Mucosa of descending colon (tissue), 3 donors: ENCODE measurements around the gene GAS7. TPM values are rescaled to one million over a fixed set of nuclear protein-coding genes. Genes with fewer than 3 reads are reported as not detected.

Source experiments
- ATAC-seq: fragments of 200-7000 bp; cut with Tn5 transposase; one replicate; pipeline ENCODE4 v1.9.1; 2020; ENCODE audit warnings: mild to moderate bottlenecking, moderate library complexity
- DNase-seq, 3 donors: peaks; one replicate each; pipeline ENCODE4 v3.0.0-alpha.2; 2020
- H3K36me3 ChIP-seq: fragments of 200-600 bp; one replicate; pipeline ENCODE4 v1.8.0; 2021; ENCODE audit warnings: low read depth, mild to moderate bottlenecking
- H3K4me1 ChIP-seq: fragments of 200-600 bp; one replicate; pipeline ENCODE4 v1.8.0; 2021; ENCODE audit warnings: low read depth, mild to moderate bottlenecking
- H3K4me3 ChIP-seq: fragments of 200-600 bp; one replicate; pipeline ENCODE4 v1.8.0; 2021; ENCODE audit warnings: mild to moderate bottlenecking
- H3K9me3 ChIP-seq: fragments of 200-600 bp; one replicate; pipeline ENCODE4 v1.8.0; 2021; ENCODE audit warnings: mild to moderate bottlenecking
- CTCF ChIP-seq: fragments of 200-600 bp; IDR thresholded peaks from one replicate; pipeline ENCODE4 v1.8.0; 2022; ENCODE audit warnings: antibody characterized with exemption, mild to moderate bottlenecking
- intact Hi-C, 2 donors: fragments of 100-400 bp; cut with DNase I in 1 of 2; cut with micrococcal nuclease in 1 of 2; formaldehyde crosslinking; loops; one replicate each; pipeline versions ENCODE4 v1.11.0 to v1.11.1; 2022; cut with DNase I, micrococcal nuclease
- total RNA-seq, 3 donors: library from RNA; stranded (reverse); fragmentation: NEBNext Ultra II Directional in 2 of 3; extraction: Animal tissue kit (Norgen Biotek cat#: 25700) in 2 of 3; gene quantifications; one replicate each; pipeline versions ENCODE4 v1.2.1 to v1.2.4, GENCODE V29; 2021 to 2023
- donor health status: DM: no; HTN: no; CAD: no; lungs with moderate emphysema.
- donor health status: DM: no; HTN: no; CAD: no.
- donor health status: DM: no; HTN: yes; CAD: no.

GAS7 gene
- total RNA-seq, 3 donors from 2014 or later, result 6.4 to 54.4 (median 21.6) TPM

DNA sequence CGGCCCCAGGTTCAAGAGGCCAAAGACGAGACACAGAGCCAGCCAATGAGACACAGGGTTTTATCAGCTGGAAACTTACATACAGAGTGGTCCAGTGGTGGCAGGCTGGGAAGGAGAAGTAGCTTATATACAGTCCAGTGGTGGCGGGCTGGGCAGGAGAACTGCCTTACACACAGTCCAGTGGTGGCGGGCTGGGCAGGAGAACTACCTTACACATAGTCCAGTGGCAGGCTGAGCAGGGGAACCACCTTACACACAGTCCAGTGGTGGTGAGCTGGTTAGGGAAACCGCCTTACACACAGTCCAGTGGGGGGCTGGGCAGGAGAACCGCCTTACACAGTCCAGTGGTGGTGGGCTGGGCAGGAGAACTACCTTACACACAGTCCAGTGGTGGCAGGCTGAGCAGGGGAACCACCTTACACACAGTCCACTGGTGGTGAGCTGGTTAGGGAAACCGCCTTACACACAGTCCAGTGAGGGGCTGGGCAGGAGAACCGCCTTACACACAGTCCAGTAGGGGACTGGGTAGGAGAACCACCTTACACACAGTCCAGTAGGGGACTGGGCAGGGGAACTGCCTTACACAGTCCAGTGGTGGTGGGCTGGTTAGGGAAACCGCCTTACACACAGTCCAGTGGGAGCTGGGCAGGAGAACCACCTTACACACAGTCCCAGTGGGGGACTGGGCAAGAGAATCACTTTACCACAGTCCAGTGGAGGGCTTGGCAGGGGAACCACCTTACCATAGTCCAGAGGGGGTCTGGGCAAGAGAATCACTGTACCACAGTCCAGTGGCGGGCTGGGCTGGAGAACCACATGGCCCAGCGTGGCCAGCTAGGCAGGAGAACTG, 90.9 kb downstream of the GAS7 start:
- ATAC-seq (peak; percentile 58), DNase-seq (peak in 1 of 3 donors; percentile 74)
- intact Hi-C loops, result no loop called here
- Histone ChIP-seq H3K4me1 (no peaks in the 10 kb centered on the region), H3K9me3 (no peaks in the 10 kb centered on the region), H3K36me3 (no peaks in the 10 kb centered on the region), H3K4me3 (no peak overlapping the region)
- TF ChIP-seq CTCF, result no peak

DNA sequence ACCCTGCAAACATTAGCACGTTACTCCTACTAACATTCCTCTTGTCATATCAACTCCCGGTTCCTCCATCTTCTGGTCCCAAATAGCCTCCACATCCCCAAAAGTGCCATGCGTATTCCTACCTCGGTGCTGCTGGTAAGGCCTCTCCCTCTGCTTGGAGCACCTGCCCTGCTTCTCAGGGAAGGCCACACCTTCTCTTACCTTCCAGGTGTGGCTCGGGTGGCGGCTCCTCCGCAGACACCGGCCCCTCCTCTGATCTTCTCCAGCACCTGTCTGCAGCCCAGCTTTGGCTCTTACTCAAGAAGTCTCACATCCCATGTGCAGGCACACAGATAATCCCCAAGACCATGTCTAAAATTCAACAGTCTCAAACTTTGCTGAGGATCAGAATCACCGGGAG, 92.3 kb downstream of the GAS7 start:
- DNase-seq (no peak), ATAC-seq (peak; percentile 54)
- Histone ChIP-seq H3K9me3 (no peaks in the 10 kb centered on the region), H3K4me1 (no peaks in the 10 kb centered on the region), H3K4me3 (no peak overlapping the region), H3K36me3 (no peaks in the 10 kb centered on the region)
- TF ChIP-seq CTCF, result no peak
- intact Hi-C loops, result no loop called here

GRCh38 chr17:10105513-10106001, 92.8 kb downstream of the GAS7 start:
- intact Hi-C loops, result no loop called here
- Histone ChIP-seq H3K36me3 (no peaks in the 10 kb centered on the region), H3K4me3 (no peak overlapping the region), H3K9me3 (no peaks in the 10 kb centered on the region), H3K4me1 (no peaks in the 10 kb centered on the region)
- DNase-seq (no peak), ATAC-seq (peak; percentile 47)
- TF ChIP-seq CTCF, result no peak

- Histone ChIP-seq H3K4me3 (no peak overlapping the region), H3K9me3 (no peaks in the 10 kb centered on the region), H3K36me3 (no peaks in the 10 kb centered on the region), H3K4me1 (no peaks in the 10 kb centered on the region)
- no peak for TF ChIP-seq CTCF
- no peak for ATAC-seq
- intact Hi-C loops, result no loop called here
- no peak for DNase-seq
Measured at GRCh38 chr17:10103712-10104111, 94.7 kb downstream of the GAS7 start.

DNA sequence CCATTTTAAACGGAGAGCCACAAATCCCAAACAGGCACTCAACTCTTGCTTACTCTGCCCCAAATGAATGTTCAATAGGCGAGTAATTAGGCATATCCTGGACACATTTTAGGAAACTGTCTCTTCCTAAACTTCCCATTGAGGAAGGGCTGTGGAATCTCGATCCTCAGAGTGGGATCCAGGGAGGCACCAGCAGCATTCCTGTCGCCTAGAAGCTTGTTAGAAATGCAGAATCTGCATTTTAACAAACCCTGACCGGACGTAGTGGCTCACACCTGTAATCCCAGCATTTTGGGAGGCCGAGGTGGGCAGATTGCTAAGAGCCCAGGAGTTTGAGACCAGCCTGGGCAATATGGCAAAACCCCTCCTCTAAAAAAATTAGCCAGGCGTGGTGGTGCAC, 95.6 kb downstream of the GAS7 start:
- Histone ChIP-seq H3K4me1 (no peaks in the 10 kb centered on the region), H3K4me3 (no peak overlapping the region), H3K9me3 (no peaks in the 10 kb centered on the region), H3K36me3 (no peaks in the 10 kb centered on the region)
- intact Hi-C loops, result no loop called here
- ATAC-seq (no peak), DNase-seq (no peak)
- TF ChIP-seq CTCF, result no peak
